Stimulated activated CD8-positive, alpha-beta memory T cell treated with anti-CD3 and anti-CD28 coated beads, Interleukin-4, amount 100 ng/mL, for 24 hours (primary cell): ENCODE measurements around the gene ZNF283.

Experiments
- DNase-seq: peaks from one replicate; pipeline ENCODE4 v3.0.0-alpha.2; 2020; ENCODE audit warnings: low read depth

Gene ZNF283

GRCh38 chr19:43826787-43827754, at the start of gene ZNF283:
TSS of gene ZNF283 (plus strand) at chr19:43827321. CDS start at chr19:43833505, 6,184 bp downstream.
- peak; percentile 77 for DNase-seq

GRCh38 chr19:43778651-43779050, 48.5 kb upstream of the ZNF283 start:
- DNase-seq, result no peak

GRCh38 chr19:43779147-43779819, 47.8 kb upstream of the ZNF283 start:
- DNase-seq, result no peak

GRCh38 chr19:43779820-43780219, 47.3 kb upstream of the ZNF283 start:
- no peak for DNase-seq

- peak; percentile 48 for DNase-seq
Observed at GRCh38 chr19:43780706-43781525, 46.2 kb upstream of the ZNF283 start, which contains the start of gene KCNN4. TSS of gene KCNN4 (minus strand) at chr19:43780973. CDS start at chr19:43780861, 112 bp downstream.

GRCh38 chr19:43781630-43782310, 45.4 kb upstream of the ZNF283 start:
- no peak for DNase-seq

GRCh38 chr19:43782311-43782660, 44.8 kb upstream of the ZNF283 start:
- no peak for DNase-seq

- no peak for DNase-seq
Observed at GRCh38 chr19:43782689-43783231, 44.4 kb upstream of the ZNF283 start.

- no peak for DNase-seq
Observed at GRCh38 chr19:43783636-43784035, 43.5 kb upstream of the ZNF283 start.

- DNase-seq, result no peak
Observed at GRCh38 chr19:43784241-43784980, 42.7 kb upstream of the ZNF283 start.

- no peak for DNase-seq
Observed at GRCh38 chr19:43784981-43785808, 41.9 kb upstream of the ZNF283 start.

- DNase-seq, result no peak
Observed at GRCh38 chr19:43786665-43787064, 40.5 kb upstream of the ZNF283 start.

GRCh38 chr19:43789029-43789428, 38.1 kb upstream of the ZNF283 start:
- DNase-seq, result no peak

GRCh38 chr19:43790587-43790986, 36.5 kb upstream of the ZNF283 start:
- no peak for DNase-seq

- DNase-seq, result no peak
Observed at GRCh38 chr19:43797118-43797517, 30.0 kb upstream of the ZNF283 start.

GRCh38 chr19:43797556-43797955, 29.6 kb upstream of the ZNF283 start:
- no peak for DNase-seq

- no peak for DNase-seq
Observed at GRCh38 chr19:43798026-43798545, 29.0 kb upstream of the ZNF283 start.

GRCh38 chr19:43798546-43799409, 28.3 kb upstream of the ZNF283 start:
- DNase-seq, result peak; percentile 55
